ENCODE results near the gene BHLHE41.

The BHLHE41 gene

GRCh38 chr12:26125400-26126339, 833 bp upstream of the BHLHE41 start:
- H3K27me3 ChIP-seq (ENCODE audit: insufficient read depth, low read length, poor library complexity), result peaks cover 97% of the 10 kb centered on the region
- TF ChIP-seq EZH2 (IDR thresholded peaks at IDR 0.05; ENCODE audit: borderline replicate concordance, low read depth, low read length, severe bottlenecking), result peak; percentile 76
- TF ChIP-seq, protein P1, sequence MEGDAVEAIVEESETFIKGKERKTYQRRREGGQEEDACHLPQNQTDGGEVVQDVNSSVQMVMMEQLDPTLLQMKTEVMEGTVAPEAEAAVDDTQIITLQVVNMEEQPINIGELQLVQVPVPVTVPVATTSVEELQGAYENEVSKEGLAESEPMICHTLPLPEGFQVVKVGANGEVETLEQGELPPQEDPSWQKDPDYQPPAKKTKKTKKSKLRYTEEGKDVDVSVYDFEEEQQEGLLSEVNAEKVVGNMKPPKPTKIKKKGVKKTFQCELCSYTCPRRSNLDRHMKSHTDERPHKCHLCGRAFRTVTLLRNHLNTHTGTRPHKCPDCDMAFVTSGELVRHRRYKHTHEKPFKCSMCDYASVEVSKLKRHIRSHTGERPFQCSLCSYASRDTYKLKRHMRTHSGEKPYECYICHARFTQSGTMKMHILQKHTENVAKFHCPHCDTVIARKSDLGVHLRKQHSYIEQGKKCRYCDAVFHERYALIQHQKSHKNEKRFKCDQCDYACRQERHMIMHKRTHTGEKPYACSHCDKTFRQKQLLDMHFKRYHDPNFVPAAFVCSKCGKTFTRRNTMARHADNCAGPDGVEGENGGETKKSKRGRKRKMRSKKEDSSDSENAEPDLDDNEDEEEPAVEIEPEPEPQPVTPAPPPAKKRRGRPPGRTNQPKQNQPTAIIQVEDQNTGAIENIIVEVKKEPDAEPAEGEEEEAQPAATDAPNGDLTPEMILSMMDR (IDR thresholded peaks at IDR 0.05; ENCODE audit: borderline replicate concordance, extremely low read depth, low read length, poor library complexity, severe bottlenecking), result no peak
- H4K20me1 ChIP-seq (ENCODE audit: insufficient read depth, low read length), result peaks cover 5% of the 10 kb centered on the region; the same call in 1 of the 2 replicates
- H3K27ac ChIP-seq (ENCODE audit: low read length), result no peak overlapping the region
- DNase-seq, result peak; percentile 35
- no peaks in the 10 kb centered on the region for H3K79me2 ChIP-seq (ENCODE audit: insufficient read depth, low read length)
- ATAC-seq (ENCODE audit: insufficient read depth, low read depth), result peak; percentile 56
- peak overlapping the region; percentile 13 to 57; a peak in 3 of 4 replicates for H3K4me3 ChIP-seq (ENCODE audit: low read depth in 1 of 2, low read length in 2 of 2)
- no peaks in the 10 kb centered on the region for H3K9me3 ChIP-seq (ENCODE audit: insufficient read depth, low read length, severe bottlenecking)
- no peaks in the 10 kb centered on the region for H3K36me3 ChIP-seq (ENCODE audit: insufficient read depth, low read length)
- H3K9ac ChIP-seq (ENCODE audit: low read depth, low read length), result peak overlapping the region; percentile 14; the same call in 1 of the 2 replicates
- H3K4me2 ChIP-seq (ENCODE audit: insufficient read depth, low read length), result peak overlapping the region; percentile 84
- H2AFZ ChIP-seq (ENCODE audit: low read depth, low read length), result peak overlapping the region; percentile 44
- peaks cover 35% of the 10 kb centered on the region for H3K4me1 ChIP-seq (ENCODE audit: insufficient read depth, low read length)

GRCh38 chr12:26123482-26123980, 1.3 kb downstream of the BHLHE41 start:
- Histone ChIP-seq H3K4me3 (ENCODE audit: low read depth in 1 of 2, low read length in 2 of 2) (no peak overlapping the region), H3K27me3 (ENCODE audit: insufficient read depth, low read length, poor library complexity) (peaks cover 92% of the 10 kb centered on the region), H3K27ac (ENCODE audit: low read length) (no peak overlapping the region), H3K79me2 (ENCODE audit: insufficient read depth, low read length) (no peaks in the 10 kb centered on the region), H3K4me2 (ENCODE audit: insufficient read depth, low read length) (no peak overlapping the region), H2AFZ (ENCODE audit: low read depth, low read length) (no peak overlapping the region), H4K20me1 (ENCODE audit: insufficient read depth, low read length) (peaks cover 5% of the 10 kb centered on the region; the same call in 1 of the 2 replicates), H3K4me1 (ENCODE audit: insufficient read depth, low read length) (peaks cover 35% of the 10 kb centered on the region), H3K9me3 (ENCODE audit: insufficient read depth, low read length, severe bottlenecking) (no peaks in the 10 kb centered on the region), H3K9ac (ENCODE audit: low read depth, low read length) (no peak overlapping the region), H3K36me3 (ENCODE audit: insufficient read depth, low read length) (no peaks in the 10 kb centered on the region)
- no peak for DNase-seq
- no peak for ATAC-seq (ENCODE audit: insufficient read depth, low read depth)
- peak; percentile 26 for TF ChIP-seq EZH2 (IDR thresholded peaks at IDR 0.05; ENCODE audit: borderline replicate concordance, low read depth, low read length, severe bottlenecking)
- TF ChIP-seq, protein P1 (IDR thresholded peaks at IDR 0.05; ENCODE audit: borderline replicate concordance, extremely low read depth, low read length, poor library complexity, severe bottlenecking), result no peak

GRCh38 chr12:26122681-26123481, 2.0 kb downstream of the BHLHE41 start:
- peak overlapping the region in 1 of 2 experiments; percentile 55; a peak in 1 of 4 replicates for H3K4me3 ChIP-seq (ENCODE audit: low read depth in 1 of 2, low read length in 2 of 2)

More at GRCh38 chr12:26122681-26123481, 2.0 kb downstream of the BHLHE41 start:
- Histone ChIP-seq H2AFZ (ENCODE audit: low read depth, low read length) (no peak overlapping the region), H3K79me2 (ENCODE audit: insufficient read depth, low read length) (no peaks in the 10 kb centered on the region), H3K9me3 (ENCODE audit: insufficient read depth, low read length, severe bottlenecking) (no peaks in the 10 kb centered on the region), H3K27ac (ENCODE audit: low read length) (no peak overlapping the region), H3K9ac (ENCODE audit: low read depth, low read length) (no peak overlapping the region), H3K27me3 (ENCODE audit: insufficient read depth, low read length, poor library complexity) (peaks cover 91% of the 10 kb centered on the region), H3K4me1 (ENCODE audit: insufficient read depth, low read length) (peaks cover 35% of the 10 kb centered on the region), H4K20me1 (ENCODE audit: insufficient read depth, low read length) (peaks cover 5% of the 10 kb centered on the region; the same call in 1 of the 2 replicates), H3K4me2 (ENCODE audit: insufficient read depth, low read length) (peak overlapping the region; percentile 68), H3K36me3 (ENCODE audit: insufficient read depth, low read length) (no peaks in the 10 kb centered on the region)
- DNase-seq, result no peak
- no peak for ATAC-seq (ENCODE audit: insufficient read depth, low read depth)
- TF ChIP-seq, protein P1 (IDR thresholded peaks at IDR 0.05; ENCODE audit: borderline replicate concordance, extremely low read depth, low read length, poor library complexity, severe bottlenecking), result no peak
- peak; percentile 78 for TF ChIP-seq EZH2 (IDR thresholded peaks at IDR 0.05; ENCODE audit: borderline replicate concordance, low read depth, low read length, severe bottlenecking)
